Ishikawa (cell line): ENCODE results near the gene GSTP1.

Experiments used
- CREB1 ChIP-seq: IDR thresholded peaks from 2 replicates; pipeline ENCODE4 v1.6.1; 2012; ENCODE audit warnings: low read depth
- EGR1 ChIP-seq: IDR thresholded peaks from 2 replicates; pipeline ENCODE4 v1.6.1; 2012
- EP300 ChIP-seq: IDR thresholded peaks from 2 replicates; pipeline ENCODE4 v1.6.1; 2012; ENCODE audit warnings: borderline replicate concordance
- FOXM1 ChIP-seq: IDR thresholded peaks from 2 replicates; pipeline ENCODE4 v1.6.1; 2012; ENCODE audit warnings: low read depth, borderline replicate concordance
- TAF1 ChIP-seq: IDR thresholded peaks from 2 replicates; pipeline ENCODE4 v1.6.1; 2012; ENCODE audit warnings: low read depth, mild to moderate bottlenecking
- TCF12 ChIP-seq: IDR thresholded peaks from 2 replicates; pipeline ENCODE4 v1.6.1; 2012; ENCODE audit warnings: low read depth
- TEAD4 ChIP-seq: IDR thresholded peaks from 2 replicates; pipeline ENCODE4 v1.6.1; 2012
- YY1 ChIP-seq: IDR thresholded peaks from 2 replicates; pipeline ENCODE4 v1.6.1; 2012; ENCODE audit warnings: low read depth
- TF ChIP-seq, protein P1 (sequence below): IDR thresholded peaks from 2 replicates; pipeline ENCODE4 v1.6.1; 2012
- TF ChIP-seq, protein P2 (sequence below): IDR thresholded peaks from 2 replicates; pipeline ENCODE4 v1.6.1; 2012; ENCODE audit warnings: low read depth, mild to moderate bottlenecking
- TF ChIP-seq, protein P3 (sequence below): IDR thresholded peaks from 2 replicates; pipeline ENCODE4 v1.6.1; 2012

DNA sequence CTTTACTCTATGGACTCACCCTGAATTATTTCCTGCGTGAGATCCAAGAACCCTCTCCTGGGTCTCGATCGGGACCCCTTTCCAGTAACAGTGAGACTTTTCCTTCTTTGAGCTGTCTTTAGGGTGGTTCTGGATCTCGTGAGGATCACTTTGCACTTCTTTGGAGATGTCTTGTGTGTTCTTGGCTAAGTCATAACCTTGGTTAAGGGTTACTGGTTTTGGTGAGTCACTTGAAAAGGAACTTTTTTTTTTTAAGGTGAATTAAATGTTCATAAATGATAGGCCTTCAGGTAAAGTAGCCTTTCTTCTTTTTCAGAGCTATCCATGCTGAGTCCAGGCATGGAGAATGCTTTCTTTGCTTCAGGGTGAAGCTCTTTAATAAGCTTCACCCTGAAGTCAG is 19.4 kb upstream of the GSTP1 start:
- TF ChIP-seq, protein P1, sequence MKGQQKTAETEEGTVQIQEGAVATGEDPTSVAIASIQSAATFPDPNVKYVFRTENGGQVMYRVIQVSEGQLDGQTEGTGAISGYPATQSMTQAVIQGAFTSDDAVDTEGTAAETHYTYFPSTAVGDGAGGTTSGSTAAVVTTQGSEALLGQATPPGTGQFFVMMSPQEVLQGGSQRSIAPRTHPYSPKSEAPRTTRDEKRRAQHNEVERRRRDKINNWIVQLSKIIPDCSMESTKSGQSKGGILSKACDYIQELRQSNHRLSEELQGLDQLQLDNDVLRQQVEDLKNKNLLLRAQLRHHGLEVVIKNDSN, result no peak
- TF ChIP-seq CREB1, result no peak
- TF ChIP-seq EP300, result no peak
- TF ChIP-seq, protein P2, sequence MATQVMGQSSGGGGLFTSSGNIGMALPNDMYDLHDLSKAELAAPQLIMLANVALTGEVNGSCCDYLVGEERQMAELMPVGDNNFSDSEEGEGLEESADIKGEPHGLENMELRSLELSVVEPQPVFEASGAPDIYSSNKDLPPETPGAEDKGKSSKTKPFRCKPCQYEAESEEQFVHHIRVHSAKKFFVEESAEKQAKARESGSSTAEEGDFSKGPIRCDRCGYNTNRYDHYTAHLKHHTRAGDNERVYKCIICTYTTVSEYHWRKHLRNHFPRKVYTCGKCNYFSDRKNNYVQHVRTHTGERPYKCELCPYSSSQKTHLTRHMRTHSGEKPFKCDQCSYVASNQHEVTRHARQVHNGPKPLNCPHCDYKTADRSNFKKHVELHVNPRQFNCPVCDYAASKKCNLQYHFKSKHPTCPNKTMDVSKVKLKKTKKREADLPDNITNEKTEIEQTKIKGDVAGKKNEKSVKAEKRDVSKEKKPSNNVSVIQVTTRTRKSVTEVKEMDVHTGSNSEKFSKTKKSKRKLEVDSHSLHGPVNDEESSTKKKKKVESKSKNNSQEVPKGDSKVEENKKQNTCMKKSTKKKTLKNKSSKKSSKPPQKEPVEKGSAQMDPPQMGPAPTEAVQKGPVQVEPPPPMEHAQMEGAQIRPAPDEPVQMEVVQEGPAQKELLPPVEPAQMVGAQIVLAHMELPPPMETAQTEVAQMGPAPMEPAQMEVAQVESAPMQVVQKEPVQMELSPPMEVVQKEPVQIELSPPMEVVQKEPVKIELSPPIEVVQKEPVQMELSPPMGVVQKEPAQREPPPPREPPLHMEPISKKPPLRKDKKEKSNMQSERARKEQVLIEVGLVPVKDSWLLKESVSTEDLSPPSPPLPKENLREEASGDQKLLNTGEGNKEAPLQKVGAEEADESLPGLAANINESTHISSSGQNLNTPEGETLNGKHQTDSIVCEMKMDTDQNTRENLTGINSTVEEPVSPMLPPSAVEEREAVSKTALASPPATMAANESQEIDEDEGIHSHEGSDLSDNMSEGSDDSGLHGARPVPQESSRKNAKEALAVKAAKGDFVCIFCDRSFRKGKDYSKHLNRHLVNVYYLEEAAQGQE, result no peak
- no peak for TF ChIP-seq TEAD4
- TF ChIP-seq TAF1, result no peak
- TF ChIP-seq FOXM1, result no peak
- no peak for TF ChIP-seq YY1
- TF ChIP-seq EGR1, result no peak
- no peak for TF ChIP-seq TCF12
- TF ChIP-seq, protein P3, sequence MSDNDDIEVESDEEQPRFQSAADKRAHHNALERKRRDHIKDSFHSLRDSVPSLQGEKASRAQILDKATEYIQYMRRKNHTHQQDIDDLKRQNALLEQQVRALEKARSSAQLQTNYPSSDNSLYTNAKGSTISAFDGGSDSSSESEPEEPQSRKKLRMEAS, result no peak
